HFFc6 (cell line): ENCODE data around the gene CTXN2. TPM values are rescaled to one million over a fixed set of nuclear protein-coding genes. Genes with fewer than 3 reads are reported as not detected.

ENCODE experiments used
- DNase-seq: peaks from one replicate; pipeline ENCODE4 v3.0.0-alpha.2; 2018
- H3K27ac Mint-ChIP-seq: 2 replicates; pipeline ENCODE4 v1.8.0; 2020; ENCODE audit warnings: mild to moderate bottlenecking, mixed read lengths
- H3K27me3 Mint-ChIP-seq: 2 replicates; pipeline ENCODE4 v1.8.0; 2021; ENCODE audit warnings: mild to moderate bottlenecking, moderate library complexity, mixed read lengths; ENCODE audit not compliant: insufficient read depth
- H3K36me3 Mint-ChIP-seq: 2 replicates; pipeline ENCODE4 v1.8.0; 2021; ENCODE audit warnings: low read depth, mixed read lengths
- H3K4me1 Mint-ChIP-seq: 2 replicates; pipeline ENCODE4 v1.8.0; 2020; ENCODE audit warnings: low read depth, mixed read lengths
- H3K4me3 Mint-ChIP-seq: 2 replicates; pipeline ENCODE4 v1.8.0; 2020; ENCODE audit warnings: mild to moderate bottlenecking, moderate library complexity, mixed read lengths
- H3K9me3 Mint-ChIP-seq: 2 replicates; pipeline ENCODE4 v1.8.0; 2020; ENCODE audit warnings: mild to moderate bottlenecking, mixed read lengths
- CTCF ChIP-seq: fragments of 200-600 bp; sonication (generic); IDR thresholded peaks from 2 replicates; pipeline ENCODE4 v1.5.0; 2021; ENCODE audit warnings: antibody characterized with exemption, mild to moderate bottlenecking
- total RNA-seq, 6 experiments: library from RNA; stranded (reverse); fragmentation: NEBNext Ultra II Directional; extraction: Animal tissue kit (Norgen Biotek cat#: 25700); gene quantifications; 2 replicates in 1 of 6; 3 replicates in 5 of 6; pipeline ENCODE4 v1.2.3, GENCODE V29; 2021

The CTXN2 gene
- total RNA-seq, 6 experiments from 2014 or later = not detected

DNA sequence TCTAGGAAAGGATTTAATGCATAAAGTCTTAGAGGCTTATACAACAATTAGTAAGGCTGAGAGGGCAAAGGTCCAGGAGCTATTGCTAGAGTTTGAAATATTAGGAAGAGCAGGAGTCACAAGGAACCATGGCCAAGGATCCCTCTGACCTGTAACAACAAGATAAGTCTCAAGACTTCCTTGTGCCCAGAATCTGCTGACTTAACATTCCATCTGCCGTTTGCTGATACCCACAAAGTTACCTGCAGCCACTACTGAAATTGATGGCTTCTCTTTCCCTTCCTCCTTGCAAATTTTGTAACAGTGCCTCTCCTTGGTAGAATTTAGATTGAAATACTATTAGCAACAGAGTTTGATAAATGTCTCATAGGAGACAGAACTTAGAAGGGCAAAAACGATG lies 8.7 kb upstream of the CTXN2 start:
- TF ChIP-seq CTCF = no peak
- no peak for DNase-seq
- no peaks in the 10 kb centered on the region for H3K4me1 Mint-ChIP-seq
- no peak overlapping the region for H3K27ac Mint-ChIP-seq
- H3K27me3 Mint-ChIP-seq = peaks cover 9% of the 10 kb centered on the region; the same call in 1 of the 2 replicates
- H3K9me3 Mint-ChIP-seq = no peaks in the 10 kb centered on the region
- H3K36me3 Mint-ChIP-seq = no peaks in the 10 kb centered on the region
- no peak overlapping the region for H3K4me3 Mint-ChIP-seq

DNA sequence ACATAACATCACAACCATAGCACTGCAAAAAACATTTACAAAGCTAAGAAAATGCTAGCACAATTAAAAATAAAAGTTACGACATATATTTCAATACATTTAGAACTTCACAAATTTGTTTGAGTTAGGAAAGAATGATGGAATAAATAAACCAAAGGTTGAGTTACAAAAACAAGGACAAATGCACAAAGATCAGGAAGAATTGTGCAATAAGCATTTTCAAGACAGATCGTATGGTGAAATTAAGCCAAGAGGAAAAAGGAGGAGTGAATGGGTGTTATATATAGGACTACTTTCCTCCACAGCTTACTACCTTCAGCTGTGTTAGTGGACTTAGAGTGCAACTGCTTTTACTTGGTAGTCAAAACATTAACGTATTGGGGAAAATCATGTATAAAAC lies 5.9 kb upstream of the CTXN2 start:
- Mint-ChIP-seq H3K27me3 (peaks cover 7% of the 10 kb centered on the region; the same call in 1 of the 2 replicates), H3K27ac (no peak overlapping the region), H3K4me3 (no peak overlapping the region), H3K36me3 (no peaks in the 10 kb centered on the region), H3K9me3 (no peaks in the 10 kb centered on the region), H3K4me1 (no peaks in the 10 kb centered on the region)
- DNase-seq = no peak
- TF ChIP-seq CTCF = no peak

DNA sequence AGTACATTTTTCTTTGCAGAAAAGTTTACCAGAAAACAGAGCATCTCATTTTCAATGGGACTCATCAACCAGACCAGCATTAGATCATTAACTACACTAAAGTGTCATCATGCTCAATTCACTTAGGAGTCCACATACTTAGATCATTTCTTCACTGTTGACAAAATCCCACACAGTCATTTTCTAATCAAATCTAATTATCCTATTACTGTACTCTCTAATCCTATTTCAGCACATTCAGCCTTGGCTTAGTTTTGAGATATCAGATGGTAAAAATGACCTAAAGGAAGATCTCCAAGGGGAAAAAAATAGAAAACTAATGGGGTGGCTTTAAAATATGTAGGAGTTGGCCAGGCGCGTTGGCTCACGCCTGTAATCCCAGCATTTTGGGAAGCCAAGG lies 5.2 kb upstream of the CTXN2 start:
- no peak for DNase-seq
- H3K4me3 Mint-ChIP-seq = no peak overlapping the region
- no peaks in the 10 kb centered on the region for H3K9me3 Mint-ChIP-seq
- H3K36me3 Mint-ChIP-seq = no peaks in the 10 kb centered on the region
- H3K4me1 Mint-ChIP-seq = no peaks in the 10 kb centered on the region; the same call in 1 of the 2 replicates
- no peak for TF ChIP-seq CTCF
- peaks cover 4% of the 10 kb centered on the region; the same call in 1 of the 2 replicates for H3K27me3 Mint-ChIP-seq
- no peak overlapping the region for H3K27ac Mint-ChIP-seq

GRCh38 chr15:48190932-48191573 lies 412 bp upstream of the CTXN2 start:
- Mint-ChIP-seq H3K27ac (no peak overlapping the region), H3K4me1 (no peaks in the 10 kb centered on the region; the same call in 1 of the 2 replicates), H3K9me3 (no peaks in the 10 kb centered on the region), H3K4me3 (no peak overlapping the region; the same call in 1 of the 2 replicates), H3K27me3 (no peaks in the 10 kb centered on the region; the same call in none of the 2 replicates), H3K36me3 (no peaks in the 10 kb centered on the region)
- DNase-seq = peak; percentile 35
- no peak for TF ChIP-seq CTCF

GRCh38 chr15:48202068-48202467 lies 10.6 kb downstream of the CTXN2 start:
- Mint-ChIP-seq H3K27me3 (peaks cover 2% of the 10 kb centered on the region), H3K9me3 (no peaks in the 10 kb centered on the region), H3K36me3 (no peaks in the 10 kb centered on the region), H3K27ac (no peak overlapping the region), H3K4me3 (no peak overlapping the region), H3K4me1 (no peaks in the 10 kb centered on the region)
- no peak for DNase-seq
- TF ChIP-seq CTCF = no peak
